HG03521 (cell line): ENCODE measurements around the gene SLC19A1.
"Not testable (repeated sequence)": the region's sequence is repeated elsewhere in the genome, so short reads cannot be mapped to it uniquely, and the experiment has no call there.

Source experiments
- ATAC-seq: cut with Tn5 transposase; IDR thresholded peaks from one replicate; pipeline ENCODE4 v1.9.1; 2021; ENCODE audit warnings: mild to moderate bottlenecking, moderate library complexity; ENCODE audit not compliant: unreplicated experiment

The SLC19A1 gene

GRCh38 chr21:45508607-45509565, 33.4 kb downstream of the SLC19A1 start:
- no peak for ATAC-seq

GRCh38 chr21:45507888-45508508, 34.2 kb downstream of the SLC19A1 start:
- ATAC-seq, result no peak

GRCh38 chr21:45507523-45507875, 34.7 kb downstream of the SLC19A1 start:
- ATAC-seq, result no peak

- ATAC-seq, result no peak
These were observed 35.3 kb downstream of the SLC19A1 start for GRCh38 chr21:45506836-45507522.

GRCh38 chr21:45506241-45506817, 35.9 kb downstream of the SLC19A1 start:
- no peak for ATAC-seq

GRCh38 chr21:45505416-45506021, 36.7 kb downstream of the SLC19A1 start:
- ATAC-seq, result no peak

GRCh38 chr21:45504516-45505415, 37.5 kb downstream of the SLC19A1 start:
- no peak for ATAC-seq

- ATAC-seq, result no peak
These were observed 38.2 kb downstream of the SLC19A1 start for GRCh38 chr21:45504021-45504515.

GRCh38 chr21:45503226-45503625, 39.0 kb downstream of the SLC19A1 start:
- not testable (repeated sequence) for ATAC-seq

GRCh38 chr21:45502600-45502999, 39.6 kb downstream of the SLC19A1 start:
- no peak for ATAC-seq

- no peak for ATAC-seq
These were observed 40.3 kb downstream of the SLC19A1 start for GRCh38 chr21:45502006-45502345.

GRCh38 chr21:45501081-45502005, 40.9 kb downstream of the SLC19A1 start:
- not testable (repeated sequence) for ATAC-seq

- ATAC-seq, result no peak
These were observed 42.2 kb downstream of the SLC19A1 start for GRCh38 chr21:45499970-45500577.

- ATAC-seq, result no peak
These were observed 43.0 kb downstream of the SLC19A1 start for GRCh38 chr21:45499201-45499750.

- no peak for ATAC-seq
These were observed 43.6 kb downstream of the SLC19A1 start for GRCh38 chr21:45498646-45499000.

- ATAC-seq, result no peak
These were observed 44.2 kb downstream of the SLC19A1 start for GRCh38 chr21:45497846-45498645.
